Neural cell (in vitro differentiated cells): ENCODE measurements around the gene USP51. TPM values are rescaled to one million over a fixed set of nuclear protein-coding genes. Genes with fewer than 3 reads are reported as not detected.
A peak's percentile ranks its signal among the peaks of the same experiment; 100 is the strongest.

ENCODE experiments used
- H2AFZ ChIP-seq: fragments of 200-600, 300-800 bp; sonication (generic), shearing (Covaris generic); 2 replicates; pipeline ENCODE4 v1.6.0; 2014; ENCODE audit warnings: low read depth, mild to moderate bottlenecking, antibody characterized with exemption, low read length, moderate library complexity
- H3F3A ChIP-seq: fragments of 200-600 bp; shearing (Covaris generic); 2 replicates; pipeline ENCODE4 v1.6.1; 2016; ENCODE audit warnings: mild to moderate bottlenecking, moderate library complexity, mixed read lengths, antibody characterized with exemption, low read length; ENCODE audit not compliant: insufficient read depth, poor library complexity, severe bottlenecking
- H3K27ac ChIP-seq: fragments of 200-600, 300-800 bp; sonication (generic), shearing (Covaris generic); 2 replicates; pipeline ENCODE4 v1.5.1; 2014; ENCODE audit warnings: mild to moderate bottlenecking, low read length, moderate library complexity
- H3K27me3 ChIP-seq: fragments of 300-800, 200-600 bp; sonication (generic), shearing (Covaris generic); 2 replicates; pipeline ENCODE4 v1.6.0; 2014; ENCODE audit warnings: mild to moderate bottlenecking, low read depth, low read length, moderate library complexity; ENCODE audit not compliant: insufficient read depth
- H3K36me3 ChIP-seq: fragments of 300-800, 200-600 bp; sonication (generic), shearing (Covaris generic); 2 replicates; pipeline ENCODE4 v1.5.1; 2014; ENCODE audit warnings: mild to moderate bottlenecking, antibody characterized with exemption, low read length, moderate library complexity; ENCODE audit not compliant: insufficient read depth
- H3K4me2 ChIP-seq: fragments of 300-800, 200-600 bp; sonication (generic), shearing (Covaris generic); 2 replicates; pipeline ENCODE4 v1.6.0; 2014; ENCODE audit warnings: mild to moderate bottlenecking, low read length
- H3K4me3 ChIP-seq: fragments of 300-800, 200-600 bp; sonication (generic), shearing (Covaris generic); 2 replicates; pipeline ENCODE4 v1.5.1; 2014; ENCODE audit warnings: mild to moderate bottlenecking, low read length, moderate library complexity
- H3K79me2 ChIP-seq: fragments of 200-600 bp; shearing (Covaris generic); replicated peaks from 2 replicates; pipeline ENCODE4 v1.6.0; 2014; ENCODE audit warnings: mild to moderate bottlenecking, low read length, moderate library complexity; ENCODE audit not compliant: insufficient read depth
- H3K9ac ChIP-seq: fragments of 300-800, 200-600 bp; sonication (generic), shearing (Covaris generic); 2 replicates; pipeline ENCODE4 v1.6.1; 2016; ENCODE audit warnings: mild to moderate bottlenecking, low read length, mixed read lengths
- H3K9me2 ChIP-seq: fragments of 200-600 bp; shearing (Covaris generic); 2 replicates; pipeline ENCODE4 v1.6.1; 2016; ENCODE audit warnings: mild to moderate bottlenecking, low read length, mixed read lengths; ENCODE audit not compliant: insufficient read depth
- H3K9me3 ChIP-seq: fragments of 200-600, 300-800 bp; sonication (generic), shearing (Covaris generic); 2 replicates; pipeline ENCODE4 v1.6.1; 2016; ENCODE audit warnings: mild to moderate bottlenecking, mixed run types, low read length, moderate library complexity, mixed read lengths
- H4K20me1 ChIP-seq: fragments of 200-600 bp; shearing (Covaris generic); 2 replicates; pipeline ENCODE4 v1.6.1; 2016; ENCODE audit warnings: mild to moderate bottlenecking, mixed run types; ENCODE audit not compliant: insufficient read depth
- CTCF ChIP-seq: fragments of 450-650 bp; IDR thresholded peaks from 2 replicates; pipeline ENCODE4 v1.5.1; 2014; ENCODE audit warnings: antibody characterized with exemption, mild to moderate bottlenecking, moderate library complexity; ENCODE audit not compliant: poor library complexity, severe bottlenecking
- EP300 ChIP-seq: fragments of 450-650 bp; conservative IDR thresholded peaks from 2 replicates; pipeline ENCODE4 v1.6.1; 2014; ENCODE audit warnings: antibody characterized with exemption, mild to moderate bottlenecking, moderate library complexity; ENCODE audit not compliant: poor library complexity, severe bottlenecking
- EZH2 ChIP-seq: fragments of 200-600, 300-800 bp; shearing (Covaris generic), sonication (generic); IDR thresholded peaks from 2 replicates; pipeline ENCODE4 v1.6.1; 2014; ENCODE audit warnings: antibody characterized with exemption, low read length, borderline replicate concordance, mild to moderate bottlenecking; ENCODE audit not compliant: insufficient read depth, poor library complexity, severe bottlenecking
- MXI1 ChIP-seq: fragments of 450-650 bp; conservative IDR thresholded peaks from 2 replicates; pipeline ENCODE4 v1.6.1; 2014; ENCODE audit warnings: antibody characterized with exemption, mild to moderate bottlenecking; ENCODE audit not compliant: poor library complexity, severe bottlenecking
- POLR2AphosphoS5 ChIP-seq: IDR thresholded peaks from 2 replicates; pipeline ENCODE4 v1.6.1; 2012
- RAD21 ChIP-seq: fragments of 450-650 bp; conservative IDR thresholded peaks from 2 replicates; pipeline ENCODE4 v1.6.1; 2014; ENCODE audit warnings: antibody characterized with exemption, mild to moderate bottlenecking, moderate library complexity
- REST ChIP-seq: IDR thresholded peaks from 2 replicates; pipeline ENCODE4 v1.6.1; 2012; ENCODE audit warnings: borderline replicate concordance
- SMC3 ChIP-seq: fragments of 450-650 bp; conservative IDR thresholded peaks from 2 replicates; pipeline ENCODE4 v1.6.1; 2014; ENCODE audit warnings: antibody characterized with exemption, mild to moderate bottlenecking, moderate library complexity; ENCODE audit not compliant: poor library complexity
- TAF1 ChIP-seq: IDR thresholded peaks from 2 replicates; pipeline ENCODE4 v1.6.1; 2012; ENCODE audit warnings: low read depth
- polyA plus RNA-seq: library from polyadenylated mRNA; depleted of rRNA; stranded (reverse); fragments of >200 nt; gene quantifications from 2 replicates; pipeline ENCODE4 v1.2.3, GENCODE V29; 2014

Gene USP51
- polyA plus RNA-seq, 1 donor from 2014 or later, result 1.4 TPM

DNA sequence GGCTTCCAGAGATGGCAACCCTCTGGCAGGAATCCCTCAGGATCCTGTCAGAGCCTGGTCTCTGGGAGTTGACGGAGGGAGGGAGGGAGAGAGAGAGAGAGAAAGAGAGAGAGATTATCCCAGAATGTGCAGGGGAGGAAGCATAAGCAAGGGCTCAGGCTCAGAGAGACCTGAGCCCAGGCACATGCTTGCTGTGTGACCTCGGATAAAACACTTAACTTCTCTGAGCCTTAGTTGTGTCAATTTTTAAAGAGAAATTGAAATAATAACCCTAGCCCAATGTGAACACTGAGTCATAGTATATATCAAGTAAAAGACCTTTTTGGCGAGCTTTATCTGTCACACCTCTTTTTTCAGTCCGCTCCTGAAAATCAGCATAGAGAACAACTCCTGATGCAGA lies 473 bp upstream of the USP51 start:
- Histone ChIP-seq H2AFZ (no peak overlapping the region), H3K9me3 (no peaks in the 10 kb centered on the region), H3K4me2 (no peak overlapping the region), H3K36me3 (no peaks in the 10 kb centered on the region), H3K9ac (peak overlapping the region; percentile 75), H3K27ac (peak overlapping the region; percentile 83), H3K4me3 (peak overlapping the region; percentile 76), H3F3A (no peaks in the 10 kb centered on the region), H3K9me2 (no peaks in the 10 kb centered on the region), H3K79me2 (no peaks in the 10 kb centered on the region), H4K20me1 (no peaks in the 10 kb centered on the region), H3K27me3 (no peaks in the 10 kb centered on the region)
- TF ChIP-seq RAD21 (no peak), MXI1 (no peak), POLR2AphosphoS5 (no peak), EZH2 (no peak), EP300 (no peak), SMC3 (no peak)

GRCh38 chrX:55488593-55489313 lies 895 bp downstream of the USP51 start:
- Histone ChIP-seq H3K4me2 (no peak overlapping the region), H3K9me3 (no peaks in the 10 kb centered on the region), H3F3A (no peaks in the 10 kb centered on the region), H3K27ac (peak overlapping the region; percentile 83), H3K79me2 (no peaks in the 10 kb centered on the region), H3K27me3 (no peaks in the 10 kb centered on the region), H3K9me2 (no peaks in the 10 kb centered on the region), H2AFZ (peak overlapping the region; percentile 65), H3K36me3 (no peaks in the 10 kb centered on the region), H3K9ac (peak overlapping the region; percentile 75), H3K4me3 (peak overlapping the region; percentile 76), H4K20me1 (no peaks in the 10 kb centered on the region)
- TF ChIP-seq REST (no peak), POLR2AphosphoS5 (peak; percentile 64)

GRCh38 chrX:55488006-55488592 lies 1.5 kb downstream of the USP51 start:
- Histone ChIP-seq H3K4me2 (peak overlapping the region; percentile 44), H3K4me3 (peak overlapping the region; percentile 76), H2AFZ (peak overlapping the region; percentile 33), H3K27me3 (no peaks in the 10 kb centered on the region), H4K20me1 (no peaks in the 10 kb centered on the region), H3K27ac (peak overlapping the region; percentile 65), H3K9ac (peak overlapping the region; percentile 75), H3K36me3 (no peaks in the 10 kb centered on the region), H3K9me2 (no peaks in the 10 kb centered on the region), H3K9me3 (no peaks in the 10 kb centered on the region), H3F3A (no peaks in the 10 kb centered on the region), H3K79me2 (no peaks in the 10 kb centered on the region)
- no peak for TF ChIP-seq EP300
- no peak for TF ChIP-seq TAF1
- no peak for TF ChIP-seq POLR2AphosphoS5
- TF ChIP-seq MXI1, result no peak
- no peak for TF ChIP-seq RAD21
- no peak for TF ChIP-seq EZH2
- no peak for TF ChIP-seq CTCF
